ENCODE measurements around the gene VAV3. TPM values are rescaled to one million over a fixed set of nuclear protein-coding genes. Genes with fewer than 3 reads are reported as not detected.

The VAV3 gene
- total RNA-seq, 4 donors from 2014 or later: 44.1 to 123 (median 111) TPM

DNA sequence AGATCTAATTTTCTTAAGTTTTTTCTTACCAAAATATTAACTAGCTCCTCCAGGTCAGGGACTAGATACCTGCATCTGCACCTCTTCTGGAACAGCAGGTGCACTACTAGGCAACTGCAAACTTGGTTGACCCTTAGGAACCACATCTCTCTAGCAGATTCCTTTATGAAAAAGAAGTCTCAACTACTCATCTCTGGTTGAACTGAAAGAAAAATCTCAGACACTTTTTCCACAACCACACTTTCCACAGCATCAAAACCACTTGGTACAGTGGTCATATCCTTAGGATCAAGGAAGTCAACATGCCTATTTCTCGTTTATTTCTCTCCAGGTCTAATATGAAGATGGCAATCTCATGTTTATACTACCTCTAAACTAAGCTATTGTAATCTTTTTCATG lies 52.3 kb downstream of the VAV3 start:
- intact Hi-C loops (cut with DNase I; ENCODE audit: low total_unique reads) (no loop called here), in situ Hi-C loops (cut with MboI; ENCODE audit: low pct_ligation_motif_present in 1 of 4, low pct_unique_long_range_greater_than_20kb in 1 of 4, low sequenced_read_pairs in 3 of 4) (no loop called here)
- Histone ChIP-seq H3K27me3 (no peaks in the 10 kb centered on the region), H3K27ac (no peak overlapping the region), H3K36me3 (no peaks in the 10 kb centered on the region), H3K4me3 (no peak overlapping the region), H3K9me3 (no peaks in the 10 kb centered on the region), H3K4me1 (no peaks in the 10 kb centered on the region)
- 44 to 62% methylated on average over 1 of the region's 1 CpG for WGBS, 2 donors (ENCODE audit: low coverage in 1 of 2)
- DNase-seq: no peak
- TF ChIP-seq POLR2AphosphoS5 (IDR thresholded peaks at IDR 0.05) (no peak), POLR2A (IDR thresholded peaks at IDR 0.05) (no peak)
- TF ChIP-seq, protein P1, sequence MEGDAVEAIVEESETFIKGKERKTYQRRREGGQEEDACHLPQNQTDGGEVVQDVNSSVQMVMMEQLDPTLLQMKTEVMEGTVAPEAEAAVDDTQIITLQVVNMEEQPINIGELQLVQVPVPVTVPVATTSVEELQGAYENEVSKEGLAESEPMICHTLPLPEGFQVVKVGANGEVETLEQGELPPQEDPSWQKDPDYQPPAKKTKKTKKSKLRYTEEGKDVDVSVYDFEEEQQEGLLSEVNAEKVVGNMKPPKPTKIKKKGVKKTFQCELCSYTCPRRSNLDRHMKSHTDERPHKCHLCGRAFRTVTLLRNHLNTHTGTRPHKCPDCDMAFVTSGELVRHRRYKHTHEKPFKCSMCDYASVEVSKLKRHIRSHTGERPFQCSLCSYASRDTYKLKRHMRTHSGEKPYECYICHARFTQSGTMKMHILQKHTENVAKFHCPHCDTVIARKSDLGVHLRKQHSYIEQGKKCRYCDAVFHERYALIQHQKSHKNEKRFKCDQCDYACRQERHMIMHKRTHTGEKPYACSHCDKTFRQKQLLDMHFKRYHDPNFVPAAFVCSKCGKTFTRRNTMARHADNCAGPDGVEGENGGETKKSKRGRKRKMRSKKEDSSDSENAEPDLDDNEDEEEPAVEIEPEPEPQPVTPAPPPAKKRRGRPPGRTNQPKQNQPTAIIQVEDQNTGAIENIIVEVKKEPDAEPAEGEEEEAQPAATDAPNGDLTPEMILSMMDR (IDR thresholded peaks at IDR 0.05): no peak

DNA sequence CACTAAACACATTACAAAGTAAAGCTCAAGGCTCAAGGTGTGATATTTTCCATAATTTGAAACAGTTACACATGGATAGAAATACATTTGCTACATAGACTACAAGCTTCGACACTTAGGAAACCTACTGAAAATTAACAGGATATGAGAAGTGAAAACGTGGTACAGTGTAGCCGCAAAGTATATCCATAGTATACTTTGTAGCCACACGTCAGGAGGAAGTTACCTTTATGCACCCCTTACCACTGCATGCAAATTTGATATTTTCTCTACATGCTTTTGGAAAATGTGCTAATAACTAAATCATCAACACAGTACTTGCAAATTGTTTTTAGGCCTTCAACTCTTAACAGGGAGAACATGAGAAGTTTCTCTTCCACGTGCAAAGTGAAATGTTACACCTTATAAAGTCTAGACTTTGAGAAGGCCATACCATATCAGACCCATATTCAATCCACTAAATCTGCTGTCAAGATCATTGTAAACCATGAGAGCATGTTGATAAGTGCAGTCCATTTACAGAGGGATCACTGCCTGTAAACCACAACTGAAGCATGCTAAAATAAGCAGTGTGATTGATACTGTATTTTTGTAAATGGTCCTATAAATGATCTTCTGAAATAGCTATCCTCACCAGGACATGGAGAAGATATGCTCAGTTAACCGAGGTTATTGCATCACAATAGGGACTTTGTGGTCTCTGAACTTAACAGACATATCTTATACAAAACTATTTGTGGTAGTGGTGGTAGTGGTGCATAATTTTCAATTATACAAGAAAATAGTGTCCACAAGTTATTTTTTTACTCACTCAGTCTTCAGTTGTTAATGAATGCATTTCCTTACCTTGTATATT lies 64.7 kb downstream of the VAV3 start:
- intact Hi-C loops (cut with DNase I; ENCODE audit: low total_unique reads) (no loop called here), in situ Hi-C loops (cut with MboI; ENCODE audit: low pct_ligation_motif_present in 1 of 4, low pct_unique_long_range_greater_than_20kb in 1 of 4, low sequenced_read_pairs in 3 of 4) (no loop called here)
- Histone ChIP-seq H3K9me3 (no peaks in the 10 kb centered on the region), H3K4me1 (no peaks in the 10 kb centered on the region), H3K27me3 (no peaks in the 10 kb centered on the region), H3K36me3 (no peaks in the 10 kb centered on the region), H3K27ac (no peak overlapping the region), H3K4me3 (no peak overlapping the region)
- 55 to 65% methylated on average over 6 of the region's 6 CpGs for WGBS, 2 donors (ENCODE audit: low coverage in 1 of 2)
- DNase-seq: no peak
- TF ChIP-seq EP300 (IDR thresholded peaks at IDR 0.05; ENCODE audit: low read depth) (no peak), POLR2A (IDR thresholded peaks at IDR 0.05) (no peak), POLR2AphosphoS5 (IDR thresholded peaks at IDR 0.05) (no peak)
- TF ChIP-seq, protein P1 (IDR thresholded peaks at IDR 0.05): no peak

DNA sequence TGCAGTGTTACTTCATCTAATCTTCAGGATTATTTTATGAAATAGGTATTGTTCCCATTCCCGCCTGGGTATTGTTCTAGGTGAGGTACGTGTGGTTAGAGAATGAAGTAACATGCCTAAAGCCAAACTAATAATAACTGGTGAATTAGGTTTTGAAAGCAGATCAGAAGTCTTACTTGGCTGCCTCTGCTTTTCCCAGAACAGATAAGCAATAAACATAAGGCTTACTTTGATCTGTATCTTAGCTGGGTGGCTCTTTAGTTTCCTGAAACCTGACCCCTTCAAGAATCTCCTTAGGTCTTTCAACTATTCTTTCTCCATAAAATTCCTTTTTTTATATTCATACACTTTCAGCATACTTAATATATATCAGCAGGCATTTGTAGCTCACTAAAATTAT lies 65.3 kb downstream of the VAV3 start:
- DNase-seq: no peak
- intact Hi-C loops (cut with DNase I; ENCODE audit: low total_unique reads) (no loop called here), in situ Hi-C loops (cut with MboI; ENCODE audit: low pct_ligation_motif_present in 1 of 4, low pct_unique_long_range_greater_than_20kb in 1 of 4, low sequenced_read_pairs in 3 of 4) (no loop called here)
- Histone ChIP-seq H3K4me3 (no peak overlapping the region), H3K4me1 (no peaks in the 10 kb centered on the region), H3K27me3 (no peaks in the 10 kb centered on the region), H3K9me3 (no peaks in the 10 kb centered on the region), H3K36me3 (no peaks in the 10 kb centered on the region), H3K27ac (no peak overlapping the region)
- 72 to 78% methylated on average over 2 of the region's 2 CpGs for WGBS, 2 donors (ENCODE audit: low coverage in 1 of 2)
- TF ChIP-seq EP300 (IDR thresholded peaks at IDR 0.05; ENCODE audit: low read depth) (no peak), POLR2A (IDR thresholded peaks at IDR 0.05) (no peak), POLR2AphosphoS5 (IDR thresholded peaks at IDR 0.05) (no peak)
- TF ChIP-seq, protein P1 (IDR thresholded peaks at IDR 0.05): no peak

DNA sequence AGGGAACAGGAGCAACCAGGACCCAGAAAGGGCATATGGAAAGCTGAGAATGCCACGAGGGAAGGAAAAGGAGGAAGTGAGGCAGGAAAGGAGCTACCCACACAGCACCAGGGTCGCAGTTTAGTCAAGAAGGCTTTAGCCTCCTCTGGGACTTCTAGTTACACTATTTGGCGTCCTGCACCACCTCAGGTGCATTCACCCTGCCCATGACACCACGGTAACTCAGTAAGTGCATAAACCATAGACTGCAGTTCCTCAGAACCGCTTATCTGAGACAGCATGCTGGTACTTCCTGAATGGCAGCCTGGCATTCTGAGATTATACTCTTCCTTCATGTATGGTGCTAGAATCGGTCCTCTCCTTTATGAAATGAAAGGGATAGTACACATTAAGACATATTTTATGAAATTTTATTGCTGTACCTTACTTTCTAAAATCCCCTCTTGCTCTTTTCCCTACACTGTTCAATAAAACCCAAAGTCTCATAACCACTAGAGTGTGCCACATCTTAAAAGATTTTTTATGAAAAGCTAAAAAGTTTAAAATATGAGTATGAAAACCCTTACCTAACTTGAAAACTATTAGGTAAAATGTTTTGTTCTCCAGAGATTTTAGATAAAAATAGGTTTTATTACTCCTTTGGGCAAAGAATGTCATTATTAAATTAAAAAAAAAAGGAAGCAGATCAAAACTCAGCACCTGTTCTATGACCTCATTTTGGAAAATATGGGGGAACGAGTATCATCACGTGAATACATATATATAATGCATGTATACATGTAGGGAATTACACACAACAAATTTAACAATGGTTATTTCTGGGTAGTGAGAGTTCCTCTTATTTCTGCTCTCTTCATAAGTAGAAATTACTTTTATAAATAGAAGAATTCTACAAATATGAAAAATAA lies 67.3 kb downstream of the VAV3 start:
- DNase-seq: peak; percentile 11
- Histone ChIP-seq H3K27ac (no peak overlapping the region), H3K36me3 (no peaks in the 10 kb centered on the region), H3K27me3 (no peaks in the 10 kb centered on the region), H3K4me3 (no peak overlapping the region), H3K4me1 (no peaks in the 10 kb centered on the region), H3K9me3 (no peaks in the 10 kb centered on the region)
- in situ Hi-C loops (cut with MboI; ENCODE audit: low pct_ligation_motif_present in 1 of 4, low pct_unique_long_range_greater_than_20kb in 1 of 4, low sequenced_read_pairs in 3 of 4): no loop called here
- intact Hi-C loops (cut with DNase I; ENCODE audit: low total_unique reads): no loop called here
- TF ChIP-seq POLR2AphosphoS5 (IDR thresholded peaks at IDR 0.05) (no peak), EP300 (IDR thresholded peaks at IDR 0.05; ENCODE audit: low read depth) (no peak), POLR2A (IDR thresholded peaks at IDR 0.05) (no peak)
- TF ChIP-seq, protein P1 (IDR thresholded peaks at IDR 0.05): no peak
- WGBS, 2 donors (ENCODE audit: low coverage in 1 of 2): 44 to 51% methylated on average over 4 to 8 of the region's 8 CpGs

Data from transverse colon (tissue), 4 donors.